CD4-positive, alpha-beta T cell treated with Interleukin-4 for 4 hours (primary cell): ENCODE results near the gene CCDC33.

Experiments used
- DNase-seq: peaks from one replicate; pipeline ENCODE4 v3.0.0-alpha.2; 2020

The CCDC33 gene

DNA sequence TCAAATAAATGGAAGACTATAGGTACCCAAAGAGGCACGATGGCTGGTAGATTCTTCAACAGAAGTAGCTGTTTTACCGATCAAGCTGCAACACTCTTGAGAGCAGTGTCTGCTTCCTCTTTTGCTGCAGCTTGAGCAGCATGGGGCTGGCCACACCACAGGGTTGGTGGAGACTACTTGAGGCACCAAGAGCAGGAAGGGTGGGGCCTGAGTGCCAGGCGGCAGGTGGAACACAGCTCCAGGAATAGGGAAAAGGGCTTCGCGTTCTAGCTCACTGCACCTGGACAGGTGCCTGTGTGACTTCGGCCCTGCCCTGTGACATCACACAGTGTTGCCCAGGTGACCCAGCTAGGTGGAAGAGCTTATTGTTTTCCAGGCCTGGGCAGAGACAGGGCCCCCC, at the start of gene CCDC33:
Gene CCDC33 (plus strand): TSS at position 365 of the 400 bp plus-strand sequence. CDS start 394 bp downstream, outside the sequence.
- DNase-seq: no peak

DNA sequence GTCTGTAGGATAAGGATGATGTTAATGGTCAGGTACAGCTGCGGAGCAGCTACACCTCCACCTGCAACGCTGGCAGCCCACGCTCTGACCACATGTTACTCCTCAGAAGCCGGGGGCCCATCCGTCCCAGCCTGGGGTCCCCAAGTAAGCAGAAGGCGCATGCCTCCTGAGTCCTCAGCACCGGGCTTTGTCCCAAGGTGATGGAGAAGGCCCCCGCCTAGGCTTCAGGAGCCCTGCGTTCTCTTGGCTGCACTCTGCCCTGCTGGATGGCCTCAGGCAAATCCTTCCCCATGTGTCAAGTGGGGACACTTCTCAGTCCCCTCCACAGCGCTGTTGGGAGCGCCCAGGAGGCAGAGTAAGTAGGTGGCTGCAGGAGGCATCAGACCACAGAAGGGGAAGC, 47.9 kb upstream of the CCDC33 start:
- DNase-seq: no peak

GRCh38 chr15:74191798-74192197, 44.3 kb upstream of the CCDC33 start:
- DNase-seq: no peak

DNA sequence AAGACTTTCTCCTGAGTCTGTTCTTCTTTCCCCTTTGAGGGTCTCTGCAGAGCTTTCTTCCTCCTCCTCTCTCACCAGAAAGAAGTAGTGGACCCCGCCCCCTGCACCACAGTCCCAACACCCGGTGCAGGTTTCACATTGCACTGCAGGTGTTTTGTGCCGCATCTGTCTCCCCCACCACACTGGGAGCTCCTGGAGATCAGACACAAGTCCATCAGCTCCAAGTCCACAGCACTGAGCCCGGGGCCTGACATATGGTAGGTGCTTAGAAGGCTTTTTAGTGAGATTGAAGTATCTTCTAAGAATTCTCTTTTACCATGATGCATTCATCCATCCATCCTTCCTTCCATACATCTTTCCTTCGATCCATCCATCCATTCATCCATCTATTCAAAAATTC, 43.4 kb upstream of the CCDC33 start:
- DNase-seq: no peak

DNA sequence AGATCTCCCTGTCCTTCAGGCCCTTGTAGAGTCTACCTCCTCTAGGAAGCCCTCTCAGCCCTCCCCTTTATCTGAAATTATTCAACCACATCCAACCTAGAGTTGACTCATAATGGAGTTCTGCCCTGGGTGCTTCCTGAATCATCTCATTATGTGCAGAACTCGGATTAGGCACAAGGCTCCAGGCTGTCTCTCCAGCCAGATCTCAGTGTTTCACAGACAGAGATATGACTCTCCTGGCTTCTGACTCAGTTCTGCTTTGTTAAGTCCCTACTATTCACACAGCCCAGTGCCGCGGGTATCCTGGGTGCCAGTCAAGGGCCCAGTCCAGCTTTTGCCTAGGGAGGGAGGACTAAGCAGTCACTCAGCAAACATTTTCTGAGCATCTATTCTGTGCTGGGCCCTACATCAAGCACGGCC, 42.8 kb upstream of the CCDC33 start:
- no peak for DNase-seq

- DNase-seq: no peak
These were observed 42.2 kb upstream of the CCDC33 start for GRCh38 chr15:74193905-74194304.

DNA sequence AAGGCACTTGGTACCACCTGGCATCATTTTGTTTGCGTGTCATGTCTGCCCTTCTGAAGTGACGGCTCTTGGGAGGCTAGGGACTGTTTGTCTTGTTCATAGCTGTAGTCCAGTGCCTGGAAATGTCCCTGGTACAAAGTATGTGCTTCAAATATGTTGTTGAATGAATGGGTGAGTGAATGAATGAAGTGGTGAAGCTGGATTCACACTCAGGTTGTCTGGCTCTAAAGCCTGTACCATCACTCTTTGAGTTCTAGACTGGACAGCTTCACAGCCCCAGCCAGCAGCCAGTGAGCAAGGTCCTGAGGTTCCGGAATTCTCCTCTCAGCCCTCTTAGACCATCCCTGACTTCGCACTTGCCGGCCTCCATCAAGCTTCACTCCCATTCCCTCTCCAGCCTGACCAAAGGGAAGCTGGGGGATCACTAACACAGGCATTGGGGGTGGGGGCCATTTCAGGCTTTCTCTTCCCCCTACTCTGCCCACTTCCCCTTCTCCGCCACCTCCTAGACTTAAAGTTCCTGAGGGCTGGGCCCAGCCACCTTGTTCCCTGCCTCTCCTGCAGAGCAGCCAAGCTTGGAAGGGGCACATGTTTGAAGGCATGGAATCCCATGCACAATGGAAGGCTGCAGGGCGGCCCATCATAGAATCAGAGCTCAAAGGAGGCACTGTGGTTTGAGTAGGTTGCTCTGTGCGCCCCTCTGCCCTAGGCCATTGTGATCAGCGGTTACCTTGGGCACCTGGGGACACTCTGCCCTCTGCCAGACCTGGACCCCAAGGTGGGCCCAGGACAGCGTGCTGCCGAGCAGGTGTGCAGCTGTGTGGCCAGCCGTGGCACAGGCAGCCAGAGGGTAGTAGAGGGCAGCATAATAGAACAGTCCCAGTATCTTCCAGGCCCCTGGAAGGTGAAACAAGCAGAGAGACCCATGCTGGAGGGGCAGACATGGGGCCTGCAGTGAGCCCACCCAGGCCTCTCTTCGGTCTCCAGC, 41.3 kb upstream of the CCDC33 start:
- no peak for DNase-seq

- no peak for DNase-seq
These were observed 40.0 kb upstream of the CCDC33 start for GRCh38 chr15:74196175-74196574.

- no peak for DNase-seq
These were observed 38.8 kb upstream of the CCDC33 start for GRCh38 chr15:74197176-74197965.

- DNase-seq: no peak
These were observed 36.9 kb upstream of the CCDC33 start for GRCh38 chr15:74199297-74199652.

DNA sequence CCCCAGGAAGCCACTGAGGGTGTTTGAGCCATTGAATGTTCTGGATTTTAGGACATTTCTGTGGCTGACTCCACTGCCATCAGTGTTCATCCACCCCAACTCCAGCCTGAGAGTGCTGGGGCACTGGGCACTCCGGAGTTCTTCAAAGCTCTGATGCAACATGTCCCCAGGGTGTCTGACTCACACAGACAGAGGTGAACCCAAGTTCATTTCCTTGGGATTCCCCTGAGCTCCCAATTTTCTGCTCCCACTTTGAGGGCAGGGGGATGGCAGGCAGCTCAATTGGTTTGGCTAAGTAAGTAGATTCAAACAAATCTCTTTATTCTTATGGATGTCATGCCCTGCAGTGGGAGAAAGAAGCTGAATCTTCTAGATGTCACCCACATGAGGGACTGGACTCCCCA, 35.7 kb upstream of the CCDC33 start:
- no peak for DNase-seq

DNA sequence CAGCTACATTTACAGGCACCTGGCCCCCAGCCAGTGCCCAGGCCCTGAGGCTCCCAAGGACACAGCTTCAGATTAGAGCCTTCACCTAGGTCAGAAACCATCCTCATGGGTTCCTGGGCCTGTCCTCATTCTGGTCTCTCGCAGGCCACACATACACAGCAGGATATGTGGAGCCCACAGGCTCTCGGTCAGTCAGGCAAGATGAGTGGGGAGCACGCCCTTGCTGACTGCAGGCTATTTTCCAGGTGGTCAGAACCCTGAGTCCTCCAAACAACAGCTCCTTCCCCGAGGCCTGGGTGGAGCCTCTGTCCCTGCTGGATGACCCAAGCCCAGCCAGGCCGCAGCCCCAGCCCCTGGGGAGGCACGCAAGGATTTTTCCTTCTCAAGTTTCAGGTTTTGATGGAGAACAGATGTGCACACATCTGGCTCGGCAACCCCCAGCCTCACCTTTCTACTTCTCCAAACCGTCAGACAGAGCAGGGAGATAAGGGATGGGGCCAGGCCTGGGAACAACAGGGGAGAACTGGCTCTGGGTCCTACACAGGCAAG, 35.2 kb upstream of the CCDC33 start:
- no peak for DNase-seq

DNA sequence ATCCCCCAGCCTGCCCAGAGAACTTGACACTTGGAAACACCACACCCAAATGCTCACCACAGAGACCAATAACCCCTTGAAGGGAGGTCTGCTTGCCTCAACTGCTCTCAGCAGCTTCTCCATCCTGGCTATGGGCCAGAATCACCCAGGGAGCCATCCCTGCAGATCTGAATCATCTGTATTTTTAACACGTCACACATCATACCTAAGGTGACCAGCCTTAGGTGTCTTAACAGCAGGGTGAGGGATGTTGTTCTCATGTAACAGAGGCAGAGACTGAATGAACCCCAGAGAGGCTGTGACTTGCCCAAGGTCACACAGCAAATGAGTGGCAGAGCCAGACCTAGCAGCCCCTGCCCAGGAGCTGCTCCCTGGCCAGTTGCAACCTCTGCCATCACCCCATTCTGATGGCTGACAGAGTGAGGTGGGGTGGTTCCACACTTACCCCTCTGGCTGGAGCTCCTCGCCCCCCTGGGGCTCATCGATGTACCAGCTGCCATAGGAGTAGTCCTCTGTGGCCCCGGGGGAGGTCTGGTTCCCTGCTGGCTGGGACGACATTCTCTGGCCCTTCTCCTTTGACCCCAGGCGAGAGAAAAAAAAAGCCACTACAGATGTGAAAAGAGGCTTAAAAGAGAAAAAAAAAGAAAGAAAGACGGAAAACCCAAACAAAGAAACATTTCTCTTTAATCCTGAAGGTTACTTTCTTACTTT, 34.3 kb upstream of the CCDC33 start:
- DNase-seq: no peak

DNA sequence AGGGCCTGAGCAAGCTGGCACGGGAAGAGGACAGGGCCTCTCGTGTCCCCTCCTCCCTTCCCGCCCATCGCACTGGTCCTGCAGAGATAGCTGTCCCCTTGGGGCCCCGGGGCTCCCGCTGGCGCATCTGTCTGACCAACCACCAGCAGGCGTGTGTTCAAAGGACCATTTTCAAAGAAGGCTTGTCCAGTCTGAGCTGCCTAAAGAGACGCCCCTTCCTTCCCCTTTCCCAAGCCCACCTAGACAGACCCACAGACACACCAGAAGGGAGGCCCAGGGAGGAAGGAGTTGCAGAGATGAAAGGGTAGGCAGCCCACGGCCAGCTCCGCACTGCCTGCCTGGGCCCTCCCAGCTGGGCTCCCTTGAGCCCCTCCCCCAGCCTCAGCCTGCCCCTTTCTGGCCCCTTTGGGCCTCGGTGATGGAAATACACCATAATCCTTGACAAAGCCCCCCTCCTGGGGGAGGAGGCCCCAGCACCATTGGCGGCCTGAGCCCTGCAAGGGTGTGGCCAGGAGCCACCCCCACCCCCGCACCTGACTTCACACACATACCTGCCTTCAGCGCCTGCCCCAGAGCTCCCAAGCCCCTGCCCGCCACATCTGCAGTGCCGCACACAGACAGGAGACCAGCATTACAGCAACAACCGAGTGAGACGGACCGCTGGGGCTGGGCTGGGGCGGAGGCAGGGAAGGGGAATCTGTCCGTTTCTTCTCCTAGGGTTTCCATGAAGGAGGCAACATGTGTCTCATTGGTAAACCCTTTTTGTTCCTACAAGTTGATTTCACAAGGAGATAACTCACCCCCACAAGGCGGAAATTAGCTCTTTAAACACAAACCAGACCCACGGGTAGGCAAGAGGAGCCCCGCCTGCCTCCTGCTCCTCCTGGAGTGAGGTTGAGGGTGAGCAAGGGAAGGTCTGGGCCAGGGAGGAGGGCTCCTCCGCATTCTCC, 33.4 kb upstream of the CCDC33 start, which contains the start of gene STRA6:
Gene STRA6 (minus strand): TSS at position 336 of the 950 bp plus-strand sequence. CDS start 520 bp downstream, outside the sequence.
- no peak for DNase-seq

DNA sequence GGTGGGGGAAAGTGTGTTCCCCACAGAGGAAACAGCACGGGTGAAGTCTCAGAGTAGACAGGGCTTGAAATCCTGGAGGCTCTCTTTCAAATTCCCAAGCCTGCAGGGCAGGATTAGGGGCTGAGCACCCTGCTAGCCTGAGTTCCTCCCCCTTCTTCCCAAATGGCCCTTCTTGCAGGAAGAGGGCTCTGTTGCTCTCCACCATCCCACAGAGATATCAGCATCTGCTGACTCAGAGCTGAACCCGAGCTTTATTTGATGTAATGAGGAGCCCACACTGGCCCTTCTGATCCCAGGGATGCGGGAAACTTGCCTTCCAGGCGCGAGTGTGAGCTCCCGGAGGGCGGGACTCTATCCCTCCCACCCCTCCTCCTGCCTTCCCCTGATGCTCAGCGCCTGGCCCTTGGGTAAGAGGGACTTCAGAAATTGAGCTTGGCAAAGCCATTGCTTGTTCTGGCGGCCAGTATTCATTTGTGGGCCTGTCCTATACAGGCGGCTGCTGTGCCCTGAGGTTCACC, 32.2 kb upstream of the CCDC33 start:
- no peak for DNase-seq

- DNase-seq: no peak
These were observed 30.6 kb upstream of the CCDC33 start for GRCh38 chr15:74205582-74205947.

GRCh38 chr15:74206801-74207281, 29.3 kb upstream of the CCDC33 start:
- no peak for DNase-seq

- no peak for DNase-seq
These were observed 28.3 kb upstream of the CCDC33 start for GRCh38 chr15:74207652-74208440.

DNA sequence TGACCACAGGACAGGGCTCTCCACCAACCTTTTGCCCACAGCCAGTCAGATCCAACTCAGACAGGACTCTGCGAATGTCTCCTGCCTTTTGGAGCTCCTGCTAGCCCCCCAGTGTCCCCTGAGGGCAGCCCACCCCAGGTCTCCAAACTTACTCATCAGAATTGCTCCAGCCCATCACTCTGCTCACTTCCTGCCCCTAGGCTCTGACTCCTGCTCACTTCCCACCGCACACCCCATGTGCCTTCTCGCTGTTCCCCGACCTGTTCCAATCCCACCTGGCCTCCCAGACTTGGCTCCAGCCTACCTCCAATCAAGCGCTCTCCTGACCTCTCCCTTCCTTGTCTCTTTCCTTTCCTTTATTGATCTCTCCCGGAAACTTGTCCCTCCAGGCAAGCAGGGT, 27.6 kb upstream of the CCDC33 start:
- DNase-seq: no peak

- DNase-seq: no peak
These were observed 27.1 kb upstream of the CCDC33 start for GRCh38 chr15:74208901-74209559.
